ENCODE results near the gene CMTM6. TPM values are rescaled to one million over a fixed set of nuclear protein-coding genes. Genes with fewer than 3 reads are reported as not detected.
"Not testable (repeated sequence)": the region's sequence is repeated elsewhere in the genome, so short reads cannot be mapped to it uniquely, and the experiment has no call there.

CMTM6 gene
- total RNA-seq, 3 donors from 2014 or later, result 40.7 to 58.5 (median 48.4) TPM

DNA sequence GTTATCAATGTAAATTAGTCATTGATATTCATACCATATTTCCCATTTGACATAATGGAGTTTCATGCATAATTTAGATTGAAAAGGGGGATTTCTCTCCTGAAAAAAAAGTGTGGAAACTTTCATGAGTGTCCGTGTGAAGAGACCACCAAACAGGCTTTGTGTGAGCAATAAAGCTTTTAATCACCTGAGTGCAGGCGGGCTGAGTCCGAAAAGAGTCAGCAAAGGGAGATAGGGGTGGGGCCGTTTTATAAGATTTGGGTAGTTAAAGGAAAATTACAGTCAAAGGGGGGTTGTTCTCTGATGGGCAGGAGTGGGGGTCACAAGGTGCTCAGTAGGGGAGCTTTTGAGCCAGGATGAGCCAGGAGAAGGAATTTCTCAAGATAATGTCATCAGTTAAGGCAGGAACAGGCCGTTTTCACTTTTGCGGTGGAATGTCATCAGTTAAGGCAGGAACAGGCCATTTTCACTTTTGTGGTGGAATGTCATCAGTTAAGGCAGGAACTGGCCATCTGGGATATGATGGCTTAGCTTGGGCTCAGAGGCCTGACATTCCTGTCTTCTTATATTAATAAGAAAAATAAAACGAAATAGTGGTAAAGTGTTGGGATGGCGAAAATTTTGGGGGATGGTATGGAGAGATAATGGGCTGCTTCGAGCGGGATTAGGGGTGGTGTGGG lies 41.7 kb downstream of the CMTM6 start:
- DNase-seq; H3K9me3 ChIP-seq; H3K4me1 ChIP-seq (ENCODE audit: low read depth); ATAC-seq; H3K4me3 ChIP-seq; H3K36me3 ChIP-seq (ENCODE audit: low read depth): not testable (repeated sequence)
- intact Hi-C loops (cut with DNase I, micrococcal nuclease), result loop anchor here in 1 of 2 donors (10.0 kb wide), 1 partner anchor 166 kb away; no protein-coding TSS in a partner anchor

DNA sequence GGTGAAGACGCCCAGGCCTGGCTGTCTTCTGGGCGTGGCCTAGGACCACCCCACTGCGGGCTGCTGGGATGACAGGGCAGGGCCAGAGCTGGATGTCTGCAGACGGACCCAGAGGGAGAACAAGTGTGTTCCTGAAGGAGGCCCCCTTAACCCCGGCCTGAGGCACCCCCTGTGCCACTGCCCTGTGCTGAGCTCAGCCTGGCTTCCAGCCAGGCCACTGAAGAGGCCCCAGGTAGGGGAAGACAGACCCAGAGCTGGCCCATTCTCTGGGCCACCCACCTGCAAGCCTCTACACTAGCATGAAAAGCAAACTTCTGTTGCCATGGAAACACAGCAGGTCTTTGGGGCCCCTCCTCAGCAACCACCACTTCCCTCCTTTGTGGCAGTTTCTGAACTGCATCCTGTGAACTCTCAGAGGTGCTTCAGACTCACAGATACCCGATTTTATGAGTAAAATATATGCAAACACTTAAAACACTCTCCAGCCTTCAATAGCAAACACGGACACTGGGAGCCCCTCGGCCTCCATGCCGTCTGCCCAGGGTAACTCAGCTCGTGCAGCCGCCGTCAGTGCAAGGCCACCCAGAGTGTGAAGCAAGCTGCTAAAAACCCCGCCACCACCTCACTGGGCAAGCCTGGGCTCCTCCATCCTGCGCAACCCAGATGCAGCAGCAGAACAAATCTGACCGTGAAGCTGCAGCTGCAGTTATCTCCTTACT lies 42.5 kb downstream of the CMTM6 start:
- ATAC-seq, result peak; percentile 88
- intact Hi-C loops (cut with DNase I, micrococcal nuclease), result loop anchor here in 1 of 2 donors (10.0 kb wide), 1 partner anchor 165 kb away; no protein-coding TSS in a partner anchor
- TF ChIP-seq, protein P1, sequence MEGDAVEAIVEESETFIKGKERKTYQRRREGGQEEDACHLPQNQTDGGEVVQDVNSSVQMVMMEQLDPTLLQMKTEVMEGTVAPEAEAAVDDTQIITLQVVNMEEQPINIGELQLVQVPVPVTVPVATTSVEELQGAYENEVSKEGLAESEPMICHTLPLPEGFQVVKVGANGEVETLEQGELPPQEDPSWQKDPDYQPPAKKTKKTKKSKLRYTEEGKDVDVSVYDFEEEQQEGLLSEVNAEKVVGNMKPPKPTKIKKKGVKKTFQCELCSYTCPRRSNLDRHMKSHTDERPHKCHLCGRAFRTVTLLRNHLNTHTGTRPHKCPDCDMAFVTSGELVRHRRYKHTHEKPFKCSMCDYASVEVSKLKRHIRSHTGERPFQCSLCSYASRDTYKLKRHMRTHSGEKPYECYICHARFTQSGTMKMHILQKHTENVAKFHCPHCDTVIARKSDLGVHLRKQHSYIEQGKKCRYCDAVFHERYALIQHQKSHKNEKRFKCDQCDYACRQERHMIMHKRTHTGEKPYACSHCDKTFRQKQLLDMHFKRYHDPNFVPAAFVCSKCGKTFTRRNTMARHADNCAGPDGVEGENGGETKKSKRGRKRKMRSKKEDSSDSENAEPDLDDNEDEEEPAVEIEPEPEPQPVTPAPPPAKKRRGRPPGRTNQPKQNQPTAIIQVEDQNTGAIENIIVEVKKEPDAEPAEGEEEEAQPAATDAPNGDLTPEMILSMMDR (IDR thresholded peaks at IDR 0.05), result no peak

DNA sequence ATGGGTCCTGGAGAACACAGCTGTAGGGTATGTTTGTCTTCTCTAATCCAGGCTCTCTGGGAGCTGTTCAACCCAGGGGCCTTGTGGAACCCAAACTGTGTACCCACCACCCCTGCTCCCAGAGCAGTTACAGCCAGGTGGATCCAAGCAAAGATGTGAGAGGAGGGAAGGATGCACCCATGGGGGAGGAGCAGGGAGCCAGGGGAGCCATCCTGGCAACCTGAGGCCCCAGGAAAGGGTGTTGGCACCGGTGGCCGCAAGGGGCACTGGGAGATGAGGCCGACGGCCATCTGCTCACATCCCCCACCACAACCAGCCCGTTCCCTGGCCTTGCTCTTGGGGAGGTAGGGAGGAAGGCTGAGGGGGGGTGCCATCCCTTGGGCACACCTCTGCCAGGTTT lies 43.2 kb downstream of the CMTM6 start:
- peaks cover 4% of the 10 kb centered on the region for H3K4me1 ChIP-seq (ENCODE audit: low read depth)
- TF ChIP-seq, protein P1 (IDR thresholded peaks at IDR 0.05), result no peak
- H3K4me3 ChIP-seq, result no peak overlapping the region
- ATAC-seq (no peak), DNase-seq (no peak)
- intact Hi-C loops (cut with DNase I, micrococcal nuclease), result no loop called here
- H3K36me3 ChIP-seq (ENCODE audit: low read depth), result no peaks in the 10 kb centered on the region
- no peaks in the 10 kb centered on the region for H3K9me3 ChIP-seq

More for the DNA sequence above, 42.5 kb downstream of the CMTM6 start:
- H3K9me3 ChIP-seq, result no peaks in the 10 kb centered on the region
- no peak overlapping the region for H3K4me3 ChIP-seq
- peaks cover 4% of the 10 kb centered on the region for H3K4me1 ChIP-seq (ENCODE audit: low read depth)
- DNase-seq, result peak; percentile 40 to 68 (median 40)
- H3K36me3 ChIP-seq (ENCODE audit: low read depth), result no peaks in the 10 kb centered on the region

DNA sequence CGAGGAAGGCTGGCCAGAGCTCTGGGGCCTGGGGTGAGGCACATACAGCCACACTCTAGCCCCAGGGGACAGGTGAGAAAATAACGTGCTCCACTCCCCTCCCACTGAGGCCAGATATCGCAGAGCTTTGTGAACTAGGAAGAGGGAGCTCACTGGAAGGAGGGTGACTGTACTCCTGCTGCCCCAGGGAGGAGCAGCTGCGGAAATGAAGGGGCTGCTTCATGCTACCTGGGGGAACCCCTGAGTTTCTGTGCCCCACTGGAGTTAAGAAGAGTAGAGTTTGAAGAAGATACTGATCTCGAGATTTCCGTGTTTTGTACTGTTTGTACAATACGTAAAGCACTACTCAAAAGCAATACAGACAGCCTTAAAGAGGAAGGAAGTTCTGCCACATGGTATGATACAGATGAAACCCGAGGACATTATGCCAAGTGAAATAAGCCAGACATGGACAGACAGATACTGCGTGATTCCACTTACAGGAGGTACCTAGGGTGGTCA lies 44.6 kb downstream of the CMTM6 start:
- intact Hi-C loops (cut with DNase I, micrococcal nuclease), result no loop called here
- ATAC-seq (peak; percentile 70), DNase-seq (no peak)
- Histone ChIP-seq H3K36me3 (ENCODE audit: low read depth) (no peaks in the 10 kb centered on the region), H3K4me1 (ENCODE audit: low read depth) (peaks cover 4% of the 10 kb centered on the region), H3K9me3 (no peaks in the 10 kb centered on the region), H3K4me3 (no peak overlapping the region)
- TF ChIP-seq, protein P1 (IDR thresholded peaks at IDR 0.05), result no peak

DNA sequence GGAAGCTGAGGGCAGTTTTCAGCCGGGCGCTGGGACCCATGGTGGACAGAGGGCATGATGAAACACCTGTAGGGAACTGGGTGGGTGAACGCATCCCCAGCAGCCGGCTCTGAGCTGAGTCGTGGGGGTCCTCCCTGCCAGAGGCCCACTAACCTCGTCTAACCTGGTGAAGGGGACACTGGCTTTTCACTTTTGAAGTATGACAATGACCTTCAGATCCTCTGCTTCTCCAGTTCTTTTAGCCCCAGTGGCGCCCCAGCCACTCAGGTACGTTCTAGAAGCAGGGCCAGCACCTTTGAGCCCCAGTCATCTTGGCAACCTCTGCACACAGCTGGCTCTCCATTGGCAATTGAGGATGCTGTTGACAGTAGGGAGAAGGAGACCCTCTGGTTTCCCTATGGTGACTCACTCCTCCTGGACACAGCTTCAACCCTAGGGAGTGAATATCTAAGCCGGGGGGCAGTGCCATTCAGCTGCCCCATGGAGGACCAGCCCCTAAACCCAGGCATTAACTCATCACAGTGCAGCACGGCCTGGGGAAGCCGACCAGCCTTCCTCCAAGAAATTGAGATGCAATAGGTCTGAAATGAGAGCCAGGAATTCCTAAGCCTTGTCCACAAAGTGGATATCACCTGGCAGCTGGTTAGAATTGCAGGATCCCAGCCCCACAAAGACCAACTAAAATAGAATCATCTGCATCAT lies 46.1 kb downstream of the CMTM6 start:
- intact Hi-C loops (cut with DNase I, micrococcal nuclease), result no loop called here
- Histone ChIP-seq H3K36me3 (ENCODE audit: low read depth) (no peaks in the 10 kb centered on the region), H3K9me3 (no peaks in the 10 kb centered on the region), H3K4me3 (no peak overlapping the region), H3K4me1 (ENCODE audit: low read depth) (peaks cover 1% of the 10 kb centered on the region)
- TF ChIP-seq, protein P1 (IDR thresholded peaks at IDR 0.05), result no peak
- ATAC-seq (no peak), DNase-seq (no peak)
